NCI-H526 treated with DMSO at 0.1 percent for 48 hours (cell line): Measurements from ENCODE around the gene PERCC1.
A peak's percentile ranks its signal among the peaks of the same experiment; 100 is the strongest.

Source experiments
- DNase-seq: peaks from one replicate; lab custom pipeline; 2025; lab: John Stamatoyannopoulos, UW

The PERCC1 gene

GRCh38 chr16:1412847-1413246, 18.0 kb upstream of the PERCC1 start:
- no peak for DNase-seq

- DNase-seq, result peak; percentile 8
These were observed 17.0 kb upstream of the PERCC1 start for GRCh38 chr16:1413684-1414531.

GRCh38 chr16:1414532-1415260, 16.2 kb upstream of the PERCC1 start, which contains the start of gene UNKL:
Gene UNKL (minus strand): TSS chr16:1414704. CDS start chr16:1414691, 13 bp downstream.
- DNase-seq, result peak; percentile 1

GRCh38 chr16:1416521-1416941, 14.3 kb upstream of the PERCC1 start:
- DNase-seq, result no peak

- DNase-seq, result no peak
These were observed 10.8 kb upstream of the PERCC1 start for GRCh38 chr16:1420111-1420539.

GRCh38 chr16:1422076-1422475, 8.8 kb upstream of the PERCC1 start:
- no peak for DNase-seq

- DNase-seq, result no peak
These were observed 6.8 kb upstream of the PERCC1 start for GRCh38 chr16:1424028-1424427.

GRCh38 chr16:1425616-1426370, 5.1 kb upstream of the PERCC1 start:
- no peak for DNase-seq

- no peak for DNase-seq
These were observed 4.0 kb upstream of the PERCC1 start for GRCh38 chr16:1426734-1427471.

GRCh38 chr16:1427473-1428461, 3.1 kb upstream of the PERCC1 start:
- no peak for DNase-seq

- no peak for DNase-seq
These were observed 2.4 kb upstream of the PERCC1 start for GRCh38 chr16:1428511-1428910.

- DNase-seq, result no peak
These were observed 1.9 kb upstream of the PERCC1 start for GRCh38 chr16:1429012-1429411.

- no peak for DNase-seq
These were observed 1.2 kb upstream of the PERCC1 start for GRCh38 chr16:1429631-1430030.

GRCh38 chr16:1430214-1430758, 592 bp upstream of the PERCC1 start:
- no peak for DNase-seq

GRCh38 chr16:1431497-1432270, 806 bp downstream of the PERCC1 start:
- no peak for DNase-seq

- no peak for DNase-seq
These were observed 1.7 kb downstream of the PERCC1 start for GRCh38 chr16:1432388-1433262.

- DNase-seq, result no peak
These were observed 2.3 kb downstream of the PERCC1 start for GRCh38 chr16:1433263-1433560.

GRCh38 chr16:1433756-1434155, 2.9 kb downstream of the PERCC1 start:
- no peak for DNase-seq
